HG02973 (cell line): ENCODE results near the gene PCBD1.

Source experiments
- ATAC-seq: cut with Tn5 transposase; IDR thresholded peaks from one replicate; pipeline ENCODE4 v1.9.1; 2021; ENCODE audit warnings: moderate library complexity; ENCODE audit not compliant: unreplicated experiment

Gene PCBD1

DNA sequence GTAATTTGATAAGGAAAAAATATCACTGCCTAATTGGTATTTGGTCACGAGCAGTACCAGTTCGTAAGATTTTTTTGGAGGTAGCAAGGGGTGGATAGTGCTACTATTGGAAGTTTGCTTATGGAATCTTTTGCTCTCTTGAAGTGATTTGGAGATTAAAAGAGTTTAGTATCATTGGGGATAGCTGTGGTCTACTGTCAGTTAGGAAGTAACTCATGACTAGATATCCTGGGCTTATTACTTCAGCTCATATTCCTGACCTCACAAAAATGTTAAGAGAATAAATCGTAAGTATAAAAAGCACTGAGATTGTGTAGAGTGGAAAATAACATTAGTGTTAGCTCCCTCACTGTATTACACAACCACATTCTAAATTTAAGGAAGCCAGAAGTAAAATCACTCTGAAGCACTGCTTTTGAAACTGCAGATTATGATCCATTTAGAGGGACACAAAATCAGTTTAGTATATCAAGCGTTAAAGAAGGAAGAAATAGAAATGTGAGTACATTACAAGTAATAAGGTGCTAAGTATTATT is 50.0 kb downstream of the PCBD1 start:
- ATAC-seq = no peak

DNA sequence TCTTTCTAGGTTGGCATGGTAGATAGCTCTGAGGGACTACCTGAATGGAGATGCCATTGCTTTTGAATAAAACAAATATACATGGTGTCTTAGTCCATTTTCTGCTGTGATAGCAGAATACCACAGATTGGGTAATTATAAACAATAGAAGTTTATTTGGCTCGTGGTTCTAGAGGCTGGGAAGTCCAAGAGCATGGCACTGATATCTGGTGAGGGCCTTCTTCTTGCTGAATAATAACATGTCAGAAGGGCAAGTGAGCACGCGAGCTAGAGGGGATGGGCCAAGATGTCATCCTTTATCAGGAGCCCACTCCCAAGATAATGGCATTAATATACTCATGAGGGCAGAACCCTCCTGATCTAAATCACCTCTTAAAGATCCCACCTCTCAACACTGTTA is 50.7 kb downstream of the PCBD1 start:
- ATAC-seq = no peak

DNA sequence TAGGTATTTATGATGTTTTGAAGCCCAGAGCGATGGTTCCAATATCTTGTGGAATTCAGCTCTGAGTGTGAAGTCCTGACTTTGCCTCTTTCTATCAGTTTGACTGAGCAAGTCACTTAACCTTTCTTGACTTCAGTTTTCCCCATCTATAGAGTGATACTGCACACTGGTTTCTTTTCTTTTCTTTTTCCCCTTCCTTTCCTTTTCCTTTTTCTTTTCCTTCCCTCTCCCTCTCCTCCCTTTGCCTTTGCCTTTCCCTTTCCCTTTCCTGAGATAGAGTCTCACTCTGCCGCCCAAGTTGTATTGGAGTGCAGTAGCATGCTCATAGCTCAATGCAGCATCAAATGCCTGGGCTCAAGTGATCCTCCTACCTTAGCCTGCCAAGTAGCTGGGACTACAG is 52.0 kb downstream of the PCBD1 start:
- no peak for ATAC-seq

DNA sequence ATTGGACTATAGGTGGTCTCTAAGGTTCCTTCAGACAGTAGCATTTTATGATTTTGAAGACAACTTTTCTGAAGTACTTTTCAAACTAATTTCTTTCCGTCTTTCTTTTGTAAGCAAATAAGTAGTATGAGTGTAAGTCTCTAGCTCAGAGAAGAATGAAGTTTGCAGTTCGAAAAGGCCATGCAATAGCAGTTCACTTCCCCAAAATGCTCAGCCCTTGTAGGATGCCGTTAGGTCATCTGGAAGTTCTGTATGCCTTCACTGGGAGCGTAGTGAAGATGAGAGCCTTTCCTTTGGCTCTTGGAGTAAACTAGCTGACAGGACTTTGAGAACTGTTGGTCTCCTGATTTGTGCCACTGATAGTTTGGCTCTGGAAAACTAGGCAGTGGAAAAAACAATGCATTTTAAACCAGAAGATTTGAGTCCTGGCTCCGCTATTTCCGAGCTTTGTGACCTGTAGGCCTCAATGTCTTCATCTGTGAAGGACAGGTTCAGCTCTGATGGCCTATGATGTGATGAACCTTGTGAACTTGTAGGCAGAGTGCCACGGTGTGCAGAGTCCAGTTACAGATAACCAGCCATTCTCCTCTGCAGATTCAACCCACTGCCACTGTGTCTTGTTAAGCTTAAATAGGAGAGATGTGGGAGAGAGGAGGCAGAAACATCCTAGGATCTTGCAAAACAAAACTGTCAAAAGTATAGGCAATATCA is 53.8 kb downstream of the PCBD1 start:
- no peak for ATAC-seq

DNA sequence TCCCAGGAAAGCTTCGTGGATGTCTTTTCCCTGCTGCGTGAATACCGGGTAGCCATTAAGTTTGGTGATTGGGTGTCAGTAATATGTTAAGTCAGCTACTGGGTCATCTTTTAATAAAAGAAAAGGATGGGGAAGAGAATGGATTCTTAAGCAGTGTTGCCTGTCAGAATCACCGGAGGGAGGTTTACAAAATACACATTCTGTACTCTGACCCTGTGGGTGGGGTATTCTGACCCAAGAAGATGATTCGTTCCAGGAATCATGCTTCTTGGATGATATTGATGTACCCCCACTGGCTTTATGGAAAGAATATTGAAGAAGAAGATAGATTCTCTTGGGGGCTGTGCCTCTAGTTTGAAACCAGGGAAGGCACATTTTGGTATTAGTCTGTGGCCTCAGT is 54.3 kb downstream of the PCBD1 start:
- no peak for ATAC-seq

DNA sequence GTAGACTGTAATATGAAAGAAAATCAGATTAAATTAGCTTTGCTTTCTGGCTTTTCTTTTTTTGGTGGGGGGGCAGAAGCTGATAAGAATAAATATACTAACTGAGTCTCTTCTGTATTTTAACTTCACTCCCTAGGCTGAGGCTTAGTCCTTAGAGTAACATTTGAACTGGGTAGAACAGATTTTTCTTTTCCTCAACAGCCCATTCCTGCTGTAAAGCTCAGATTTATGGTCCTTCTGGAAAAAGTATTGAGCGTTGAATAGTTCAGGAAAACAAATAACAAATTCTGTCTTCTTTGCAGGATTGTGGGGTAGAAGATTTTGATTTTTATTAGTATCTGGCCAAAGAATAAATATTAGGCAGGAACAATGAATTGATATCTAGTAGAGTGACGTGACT is 54.8 kb downstream of the PCBD1 start:
- ATAC-seq = no peak
